ENCODE measurements around the gene TMEM132C. TPM values are rescaled to one million over a fixed set of nuclear protein-coding genes. Genes with fewer than 3 reads are reported as not detected.

Gene TMEM132C
- total and polyA plus RNA-seq, 11 donors: 0.05 to 5.9 (median 0.85) TPM

- H3K4me3 ChIP-seq: no peak overlapping the region
- 78 to 93% (median 91%) methylated on average over 1 of the region's 1 CpG for WGBS, 4 donors
- H3K36me3 ChIP-seq: no peaks in the 10 kb centered on the region
- no peak overlapping the region for H3K27ac ChIP-seq
- intact Hi-C loops (cut with DNase I): no loop called here
- H3K27me3 ChIP-seq: no peaks in the 10 kb centered on the region
- DNase-seq: no peak
- no peaks in the 10 kb centered on the region for H3K4me1 ChIP-seq
- H3K9me3 ChIP-seq: no peaks in the 10 kb centered on the region
- no peak for ATAC-seq
- TF ChIP-seq CTCF (IDR thresholded peaks at IDR 0.05) (no peak), POLR2A (IDR thresholded peaks at IDR 0.05) (no peak)
Measured at GRCh38 chr12:128459067-128459466, 192.1 kb downstream of the TMEM132C start.

- Histone ChIP-seq H3K27ac (no peak overlapping the region), H3K4me1 (no peaks in the 10 kb centered on the region), H3K9me3 (no peaks in the 10 kb centered on the region), H3K36me3 (no peaks in the 10 kb centered on the region), H3K4me3 (no peak overlapping the region), H3K27me3 (no peaks in the 10 kb centered on the region)
- WGBS, 4 donors: 64 to 88% (median 82%) methylated on average over 4 of the region's 4 CpGs
- DNase-seq (no peak), ATAC-seq (no peak)
- TF ChIP-seq CTCF (IDR thresholded peaks at IDR 0.05): no peak
- no peak for TF ChIP-seq POLR2A (IDR thresholded peaks at IDR 0.05)
- intact Hi-C loops (cut with DNase I): no loop called here
Measured at GRCh38 chr12:128463881-128464280, 196.9 kb downstream of the TMEM132C start.

DNA sequence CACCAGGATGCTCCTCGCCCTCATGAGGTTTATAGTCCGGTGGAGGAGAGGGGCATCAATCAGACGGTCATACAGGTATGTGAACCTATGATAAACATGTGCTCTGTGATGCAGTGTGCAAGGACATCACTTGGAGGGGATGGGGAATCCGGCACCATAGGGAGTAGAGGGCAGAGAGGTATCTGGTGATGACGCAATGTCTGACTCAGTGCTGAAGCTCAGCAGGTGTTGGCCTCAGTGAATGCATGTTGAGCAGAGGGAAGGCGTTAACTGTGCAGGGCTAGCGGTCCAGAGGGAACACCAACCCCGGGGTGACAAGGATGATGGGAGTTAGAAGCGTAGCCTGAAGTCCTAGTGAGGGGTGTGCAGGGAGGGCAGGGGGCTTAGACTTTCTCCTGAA, 200.9 kb downstream of the TMEM132C start:
- Histone ChIP-seq H3K27ac (no peak overlapping the region), H3K4me3 (no peak overlapping the region), H3K4me1 (no peaks in the 10 kb centered on the region), H3K27me3 (no peaks in the 10 kb centered on the region), H3K9me3 (no peaks in the 10 kb centered on the region), H3K36me3 (no peaks in the 10 kb centered on the region)
- DNase-seq (no peak), ATAC-seq (no peak)
- intact Hi-C loops (cut with DNase I): no loop called here
- TF ChIP-seq POLR2A (IDR thresholded peaks at IDR 0.05) (no peak), CTCF (IDR thresholded peaks at IDR 0.05) (no peak)
- WGBS, 4 donors: 71 to 81% (median 80%) methylated on average over 9 of the region's 9 CpGs

DNA sequence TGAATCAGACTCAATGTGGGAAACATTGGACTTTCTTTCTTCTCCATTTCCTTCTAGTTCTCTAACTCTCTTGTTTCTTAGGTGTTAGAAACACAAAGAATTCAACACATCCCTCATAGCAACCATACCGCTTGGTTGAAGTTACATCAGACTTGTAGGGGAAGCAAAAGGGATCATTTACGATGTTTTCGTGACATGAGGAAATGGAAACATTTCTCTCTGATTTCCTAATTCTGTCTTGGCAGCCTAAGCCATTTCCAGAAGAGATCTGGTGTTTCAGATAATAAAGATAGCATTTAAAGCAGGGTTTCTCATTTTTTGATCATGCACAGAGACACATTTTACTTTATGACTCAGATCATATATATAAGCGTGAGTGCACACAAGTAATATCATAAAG, 202.0 kb downstream of the TMEM132C start:
- Histone ChIP-seq H3K27me3 (no peaks in the 10 kb centered on the region), H3K27ac (no peak overlapping the region), H3K4me1 (no peaks in the 10 kb centered on the region), H3K4me3 (no peak overlapping the region), H3K9me3 (no peaks in the 10 kb centered on the region), H3K36me3 (no peaks in the 10 kb centered on the region)
- 45 to 59% (median 55%) methylated on average over 4 of the region's 4 CpGs for WGBS, 4 donors
- no peak for ATAC-seq
- DNase-seq: no peak
- intact Hi-C loops (cut with DNase I): no loop called here
- TF ChIP-seq POLR2A (IDR thresholded peaks at IDR 0.05) (no peak), CTCF (IDR thresholded peaks at IDR 0.05) (no peak)

Measured in heart left ventricle (tissue), 16 donors.